ENCODE measurements around the gene CEP20.
"Not testable (repeated sequence)": the region's sequence is repeated elsewhere in the genome, so short reads cannot be mapped to it uniquely, and the experiment has no call there.

CEP20 gene, protein sequence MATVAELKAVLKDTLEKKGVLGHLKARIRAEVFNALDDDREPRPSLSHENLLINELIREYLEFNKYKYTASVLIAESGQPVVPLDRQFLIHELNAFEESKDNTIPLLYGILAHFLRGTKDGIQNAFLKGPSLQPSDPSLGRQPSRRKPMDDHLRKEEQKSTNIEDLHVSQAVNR

DNA sequence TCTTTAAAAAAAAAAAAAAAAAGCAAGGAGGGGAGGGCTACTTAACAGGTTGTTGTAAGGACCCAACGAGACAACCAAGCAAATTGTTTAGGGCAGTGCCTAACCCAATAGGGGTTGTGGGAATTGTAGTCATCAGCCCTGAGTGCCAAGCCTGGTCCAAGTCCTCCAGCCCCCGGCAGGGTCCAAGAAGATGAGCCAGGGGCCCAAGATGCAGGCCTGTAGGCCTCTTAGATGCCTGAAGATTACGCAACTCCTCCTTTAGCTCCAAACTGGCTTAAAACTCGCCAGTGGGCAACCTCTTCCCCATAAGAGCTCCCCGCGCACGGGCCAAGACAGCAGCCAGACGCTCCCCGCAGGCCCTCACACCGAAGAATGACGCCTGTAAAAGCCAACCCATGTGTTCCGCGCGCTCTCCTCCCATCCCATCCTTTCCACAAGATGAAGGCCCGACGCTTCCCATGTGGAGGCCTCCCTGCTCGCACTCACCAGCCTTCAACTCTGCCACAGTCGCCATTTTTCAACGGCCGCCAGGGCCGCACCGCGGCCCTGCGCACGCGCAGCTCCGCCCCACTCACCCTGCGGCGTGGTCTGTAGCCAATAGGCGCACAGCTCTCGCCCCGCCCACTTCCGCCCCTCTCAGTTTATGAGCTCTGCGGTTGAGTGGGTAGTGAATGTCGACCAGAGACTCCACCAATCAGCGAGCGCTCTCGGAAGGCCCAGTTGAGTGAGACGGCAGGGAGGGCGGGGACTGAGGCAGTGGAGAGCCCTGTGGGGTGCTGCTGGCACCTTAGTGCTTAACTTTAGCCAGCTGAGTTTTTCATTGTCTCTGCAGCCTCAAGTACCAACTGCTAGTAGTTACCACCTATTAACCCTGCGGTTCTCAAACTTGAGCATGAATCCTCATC, at the start of gene CEP20:
Gene CEP20, minus strand, starts transcription at position 532 of the 905 bp plus-strand sequence. Its CDS starts 18 bp downstream, at position 514.
- DNase-seq (ENCODE audit: low read depth), result peak; percentile 99

DNA sequence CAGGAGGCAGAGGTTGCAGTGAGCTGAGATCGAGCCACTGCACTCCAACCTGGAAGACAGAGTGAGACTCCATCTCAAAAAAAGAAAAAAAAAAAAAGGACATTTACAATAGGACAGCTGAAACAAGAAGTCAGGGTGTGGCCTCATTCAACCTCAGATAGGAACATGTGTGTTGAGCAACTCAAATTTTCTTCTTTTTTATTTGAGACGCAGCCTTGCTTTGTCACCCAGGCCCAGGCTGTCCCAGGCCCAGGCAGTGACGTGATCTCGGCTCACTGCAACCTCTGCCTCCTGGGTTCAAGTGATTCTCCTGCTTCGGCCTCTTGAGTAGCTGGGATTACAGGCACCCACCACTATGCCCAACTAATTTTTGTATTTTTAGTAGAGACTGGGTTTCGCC, 48.4 kb upstream of the CEP20 start:
- DNase-seq (ENCODE audit: low read depth), result not testable (repeated sequence)

DNA sequence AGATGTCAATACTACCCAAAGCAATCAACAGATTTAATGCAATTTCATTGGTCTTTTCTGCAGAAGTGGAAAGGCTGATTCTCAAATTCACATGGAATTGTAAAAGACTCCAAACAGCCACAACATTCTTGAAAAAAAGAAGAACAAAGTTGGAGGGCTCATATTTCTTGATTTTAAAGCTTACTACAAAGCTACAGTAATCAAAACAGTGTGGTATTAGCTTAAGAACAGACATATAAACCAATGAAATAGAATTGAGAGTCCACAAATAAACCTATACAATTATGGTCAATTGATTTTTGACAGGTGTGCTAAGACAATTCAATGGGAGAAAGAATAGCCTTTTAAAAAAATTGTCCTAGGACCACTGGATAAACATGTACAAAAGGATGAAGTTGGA, 46.6 kb upstream of the CEP20 start:
- no peak for DNase-seq (ENCODE audit: low read depth)

DNA sequence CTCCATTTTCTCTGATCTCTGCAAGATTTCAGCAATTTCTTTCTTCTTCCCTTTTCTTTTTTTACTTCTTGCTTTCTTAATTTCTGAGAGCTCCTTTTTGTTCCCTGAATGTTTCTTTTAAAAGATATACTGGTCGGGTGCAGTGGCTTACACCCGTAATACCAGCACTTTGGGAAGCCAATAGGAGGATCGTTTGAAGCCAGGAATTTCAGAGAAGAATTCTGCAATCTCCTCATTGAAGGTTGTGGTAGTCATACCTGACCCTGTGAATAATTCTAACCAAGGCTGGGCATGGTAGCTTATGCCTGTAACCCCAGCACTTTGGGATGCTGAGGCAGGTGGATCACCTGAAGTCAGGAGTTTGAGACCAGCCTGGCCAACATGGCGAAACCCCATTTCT, 45.4 kb upstream of the CEP20 start:
- DNase-seq (ENCODE audit: low read depth), result no peak

DNA sequence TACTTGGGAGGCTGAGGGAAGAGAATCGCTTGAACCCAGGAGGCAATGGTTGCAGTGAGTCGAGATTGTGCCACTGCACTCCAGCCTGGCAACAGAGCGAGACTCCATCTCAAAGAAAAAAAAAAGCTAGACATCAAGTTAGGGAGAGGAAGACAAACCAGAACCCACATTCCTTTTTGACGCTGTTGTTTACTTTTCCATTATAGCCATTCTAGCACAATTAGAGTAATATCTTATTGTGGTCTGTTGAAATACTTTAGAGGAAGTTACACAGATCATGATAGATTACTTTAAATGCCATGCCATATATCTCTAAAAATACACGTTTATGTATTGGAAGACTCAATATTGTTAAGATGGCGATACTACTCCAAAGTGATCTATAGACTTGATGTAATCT, 44.5 kb upstream of the CEP20 start:
- no peak for DNase-seq (ENCODE audit: low read depth)

DNA sequence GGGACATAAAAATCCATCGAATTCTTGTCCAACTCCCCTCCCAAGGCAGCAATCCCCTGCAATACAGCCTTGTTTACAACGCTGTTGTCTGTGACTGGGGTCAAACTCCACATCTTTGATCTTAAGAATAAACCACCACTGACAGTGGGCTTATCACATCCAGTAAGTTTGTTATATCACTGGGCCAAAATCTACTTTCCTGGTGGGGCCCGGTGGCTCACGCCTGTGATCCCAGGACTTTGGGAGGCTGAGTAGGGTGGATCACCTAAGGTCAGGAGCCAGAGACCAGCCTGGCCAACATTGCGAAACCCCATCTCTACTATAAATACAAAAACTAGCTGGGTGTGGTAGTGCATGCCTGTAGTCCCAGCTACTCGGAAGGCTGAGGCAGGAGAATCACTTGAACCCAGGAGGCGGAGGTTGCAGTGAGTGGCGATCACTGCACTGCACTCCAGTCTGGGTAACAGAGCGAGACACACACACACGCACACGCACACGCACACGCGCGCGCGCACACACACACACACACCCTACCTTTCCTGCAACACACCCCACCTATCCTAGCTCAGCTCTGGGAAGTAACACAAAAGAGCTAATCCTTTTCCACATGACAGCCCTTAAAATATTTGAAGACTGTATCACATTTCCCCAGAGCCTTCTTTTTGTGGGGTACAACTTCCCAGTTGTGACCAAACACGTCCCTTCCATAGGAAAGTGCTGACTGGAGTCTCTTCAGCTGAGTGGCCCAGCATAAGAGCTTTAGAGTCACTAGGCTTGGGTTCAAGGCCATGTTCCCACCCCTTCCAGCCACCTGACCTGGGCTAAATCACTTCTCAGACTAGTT, 40.1 kb upstream of the CEP20 start:
- DNase-seq (ENCODE audit: low read depth), result no peak

DNA sequence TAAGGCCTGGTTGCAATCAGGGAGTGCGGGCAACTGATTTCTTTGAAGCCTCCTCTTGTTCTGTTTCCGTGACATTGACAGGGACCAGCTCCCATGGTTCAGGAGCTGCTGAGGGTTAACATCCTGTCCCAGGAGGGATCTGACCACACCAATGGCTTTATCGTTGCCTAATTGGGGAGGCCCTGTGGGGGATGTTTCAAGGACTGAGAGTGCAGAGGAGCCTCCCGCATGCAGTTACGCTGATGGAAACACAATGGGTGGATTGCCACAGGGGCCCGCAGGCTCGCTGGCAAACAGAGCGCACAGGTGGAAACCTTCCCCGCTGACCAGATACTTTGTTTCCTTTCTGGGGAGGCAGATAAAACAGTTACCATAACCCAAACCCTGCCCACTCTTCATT, 37.2 kb upstream of the CEP20 start:
- DNase-seq (ENCODE audit: low read depth), result no peak

DNA sequence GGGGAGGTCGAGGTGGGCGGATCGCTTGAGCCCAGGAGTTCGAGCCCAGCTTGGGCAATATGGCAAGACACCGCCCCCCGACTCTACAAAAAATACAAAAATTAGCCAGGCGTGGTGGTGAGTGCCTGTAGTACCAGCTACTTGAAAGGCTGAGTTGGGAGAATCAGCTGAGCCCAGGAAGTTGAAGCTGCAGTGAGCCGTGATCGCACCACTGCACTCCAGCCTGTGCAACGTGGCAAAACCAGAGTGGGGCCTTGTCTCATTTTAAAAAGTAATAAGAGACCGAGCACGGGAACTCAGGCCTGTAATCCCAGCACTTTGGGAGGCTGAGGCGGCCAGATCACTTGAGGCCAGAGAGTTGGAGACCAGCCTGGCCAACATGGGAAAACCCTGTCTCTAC, 36.6 kb upstream of the CEP20 start:
- DNase-seq (ENCODE audit: low read depth), result no peak

DNA sequence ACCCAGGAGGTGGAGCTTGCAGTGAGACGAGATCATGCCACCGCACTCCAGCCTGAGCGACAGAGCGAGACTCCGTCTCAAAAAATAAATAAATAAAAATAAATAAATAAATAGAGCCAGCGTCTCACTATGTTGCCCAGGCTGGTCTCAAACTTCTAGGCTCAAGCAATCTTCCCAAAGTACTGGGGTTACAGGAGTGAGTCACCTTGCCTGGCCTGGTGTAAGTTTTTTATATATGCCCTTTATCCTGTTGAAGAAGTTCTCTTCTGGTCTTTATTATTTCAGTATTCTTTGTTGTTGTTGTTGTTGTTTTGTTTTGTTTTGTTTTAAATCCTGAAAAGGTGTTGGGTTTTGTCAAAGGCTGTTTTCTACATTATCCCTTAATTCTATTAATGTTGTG, 30.9 kb upstream of the CEP20 start:
- DNase-seq (ENCODE audit: low read depth), result no peak

DNA sequence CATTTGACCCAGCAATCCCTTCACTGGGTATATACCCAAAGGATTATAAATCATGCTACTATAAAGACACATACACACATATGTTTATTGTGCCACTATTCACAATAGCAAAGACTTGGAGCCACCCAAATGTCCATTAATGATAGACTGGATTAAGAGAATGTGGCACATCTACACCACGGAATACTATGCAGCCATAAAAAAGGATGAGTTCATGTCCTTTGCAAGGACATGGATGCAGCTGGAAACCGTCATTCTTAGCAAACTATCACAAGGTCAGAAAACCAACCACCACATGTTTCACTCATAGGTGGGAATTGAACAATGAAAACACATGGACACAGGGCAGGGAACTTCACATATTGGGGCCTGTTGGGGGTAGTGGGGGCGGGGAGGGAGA, 29.9 kb upstream of the CEP20 start:
- not testable (repeated sequence) for DNase-seq (ENCODE audit: low read depth)

DNA sequence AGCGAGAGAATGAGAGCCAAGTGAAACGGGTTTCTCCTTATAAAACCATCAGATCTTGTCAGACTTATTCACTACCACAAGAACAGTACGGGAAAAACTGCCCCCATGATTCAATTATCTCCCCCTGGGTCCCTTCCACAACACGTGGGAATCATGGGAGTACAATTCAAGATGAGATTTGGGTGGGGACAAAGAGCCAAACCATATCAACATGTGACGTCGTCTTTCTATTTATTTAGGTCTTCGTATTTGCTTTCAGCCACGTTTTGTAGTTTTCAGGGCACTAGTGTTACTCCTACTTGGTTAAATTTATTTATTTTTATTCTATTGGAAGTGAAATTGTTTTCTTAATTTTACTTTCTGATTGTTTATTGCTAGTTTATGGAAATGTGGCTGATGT, 27.9 kb upstream of the CEP20 start:
- no peak for DNase-seq (ENCODE audit: low read depth)

DNA sequence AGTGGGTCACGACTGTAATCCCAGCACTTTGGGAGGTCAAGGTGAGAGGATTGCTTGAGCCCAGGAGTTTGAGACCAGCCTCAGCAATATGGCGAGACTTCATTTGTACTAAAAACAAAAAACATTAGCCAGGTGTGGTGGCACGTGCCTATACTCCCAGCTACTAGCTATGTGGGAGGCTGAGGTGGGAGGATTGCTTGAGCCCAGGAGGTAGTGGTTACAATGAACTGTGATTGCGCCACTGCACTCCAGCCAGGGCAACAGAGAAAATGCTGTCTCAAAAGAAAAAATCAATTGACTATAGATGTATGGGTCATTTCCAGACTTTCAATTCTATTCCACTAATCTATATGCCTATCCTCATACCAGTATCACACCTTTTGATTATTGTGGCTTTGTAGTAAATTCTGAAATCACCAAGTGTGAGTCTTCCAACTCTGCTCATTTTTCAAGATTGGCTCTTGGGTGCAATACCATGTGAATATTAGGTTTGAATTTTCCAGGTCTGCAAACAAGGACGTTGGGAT, 27.2 kb upstream of the CEP20 start:
- no peak for DNase-seq (ENCODE audit: low read depth)

DNA sequence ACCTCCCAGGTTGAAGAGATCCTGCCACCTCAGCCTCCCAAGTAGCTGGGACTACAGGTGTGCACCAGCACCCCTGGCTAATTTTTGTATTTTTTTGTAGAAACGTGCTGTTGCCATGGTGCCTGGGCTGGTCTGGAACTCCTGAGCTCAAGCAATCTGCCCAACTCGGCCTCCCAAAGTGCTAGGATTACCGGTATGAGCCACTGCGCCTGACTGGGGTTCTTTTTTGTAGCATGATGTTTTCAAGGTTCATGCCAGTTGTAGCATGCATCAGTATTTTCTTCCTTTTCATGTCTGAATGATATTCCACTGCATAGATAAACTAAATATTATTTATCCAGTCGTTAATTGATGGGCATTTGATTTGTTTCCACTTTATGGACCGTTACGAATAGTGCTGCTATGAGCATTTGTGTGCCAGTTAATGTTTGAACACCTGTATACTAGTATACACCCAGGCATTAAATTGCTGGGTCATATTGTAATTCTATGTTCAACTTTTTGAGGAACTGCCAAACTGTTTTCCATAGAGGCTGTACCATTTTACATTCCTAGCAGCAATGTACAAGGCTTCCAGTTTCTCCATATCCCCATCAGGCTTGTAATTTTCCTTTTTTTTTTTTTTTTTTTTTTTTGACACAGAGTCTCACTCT, 24.8 kb upstream of the CEP20 start:
- no peak for DNase-seq (ENCODE audit: low read depth)

DNA sequence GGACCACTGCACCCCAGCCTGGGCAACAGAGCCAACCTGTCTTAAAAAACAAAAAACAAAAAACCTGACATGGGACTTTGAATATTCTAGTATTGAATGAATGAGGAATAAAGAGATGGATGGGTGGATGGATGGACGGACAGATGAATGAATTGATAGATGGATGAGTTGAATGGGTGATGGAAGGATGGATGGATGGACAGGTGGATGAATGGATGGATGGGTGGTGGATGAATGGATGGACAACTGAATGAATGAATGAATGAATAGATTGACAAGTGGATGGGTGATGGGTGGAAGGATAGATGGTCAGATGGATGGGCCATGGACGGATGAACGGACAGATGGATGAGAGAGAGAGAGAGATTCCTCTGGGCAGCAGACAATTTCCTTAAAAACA, 22.8 kb upstream of the CEP20 start:
- no peak for DNase-seq (ENCODE audit: low read depth)

DNA sequence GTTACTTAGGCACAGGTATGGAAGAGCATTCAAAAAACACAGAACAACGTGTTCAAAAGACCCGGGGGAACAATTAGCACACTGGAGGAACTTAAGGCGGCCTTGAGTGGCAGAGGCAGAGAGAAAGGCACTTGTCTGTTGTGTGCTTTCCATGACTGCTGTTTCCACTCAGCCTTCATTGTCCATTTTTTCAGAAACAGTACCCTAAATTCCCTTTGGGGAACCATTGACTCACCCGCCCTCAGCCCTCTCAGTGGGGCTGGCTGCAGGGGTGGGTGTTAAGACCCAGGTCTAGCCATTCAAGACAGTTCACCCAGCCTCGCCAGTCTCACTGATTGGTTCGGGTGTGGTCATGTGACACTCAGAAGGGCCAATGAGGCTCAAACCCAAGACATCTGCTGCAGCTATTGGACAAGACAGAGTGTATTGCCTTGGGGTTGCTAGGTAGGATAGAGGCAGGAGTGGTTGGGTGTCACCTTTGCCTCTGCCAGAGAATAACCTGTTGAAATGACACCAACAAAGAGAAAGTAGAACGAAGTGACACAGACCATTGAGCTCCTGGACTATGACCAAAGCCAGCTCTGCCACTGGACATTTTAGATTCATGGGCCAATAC, 19.6 kb upstream of the CEP20 start:
- DNase-seq (ENCODE audit: low read depth), result no peak

DNA sequence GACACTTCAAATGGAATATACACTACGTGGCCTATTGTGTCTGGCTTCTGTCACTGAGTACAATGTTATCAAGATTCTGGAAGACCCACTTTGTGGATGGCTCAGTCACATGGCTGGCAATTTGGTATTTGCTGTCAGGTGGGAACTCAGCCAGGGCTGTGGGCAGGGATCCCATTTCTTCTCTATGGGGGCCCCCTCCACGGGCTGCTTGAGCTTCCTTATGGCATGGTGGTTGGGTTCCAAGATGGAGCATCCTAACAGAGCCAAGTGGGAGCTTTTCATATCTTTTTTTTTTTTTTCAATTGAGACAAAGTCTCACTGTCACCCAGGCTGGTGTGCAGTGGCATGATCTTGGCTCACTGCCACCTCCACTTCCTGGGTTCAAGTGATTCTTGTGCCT, 18.0 kb upstream of the CEP20 start:
- no peak for DNase-seq (ENCODE audit: low read depth)

DNA sequence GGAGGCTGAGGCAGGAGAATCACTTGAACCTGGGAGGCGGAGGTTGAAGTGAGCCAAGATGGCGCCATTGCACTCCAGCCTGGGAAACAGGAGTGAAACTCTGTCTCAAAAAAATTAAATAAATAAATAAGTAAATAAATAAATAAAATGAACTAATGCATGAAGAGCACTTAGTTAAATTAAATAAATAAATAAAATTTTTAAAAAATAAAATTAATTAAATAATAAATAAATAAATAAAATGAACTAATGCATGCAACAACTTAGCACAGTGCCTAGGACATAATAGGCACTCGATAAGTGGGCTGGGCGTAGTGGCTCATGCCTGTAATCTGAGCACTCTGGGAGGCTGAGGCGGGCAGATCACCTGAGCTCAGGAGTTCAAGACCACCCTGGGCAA, 15.6 kb upstream of the CEP20 start:
- no peak for DNase-seq (ENCODE audit: low read depth)

DNA sequence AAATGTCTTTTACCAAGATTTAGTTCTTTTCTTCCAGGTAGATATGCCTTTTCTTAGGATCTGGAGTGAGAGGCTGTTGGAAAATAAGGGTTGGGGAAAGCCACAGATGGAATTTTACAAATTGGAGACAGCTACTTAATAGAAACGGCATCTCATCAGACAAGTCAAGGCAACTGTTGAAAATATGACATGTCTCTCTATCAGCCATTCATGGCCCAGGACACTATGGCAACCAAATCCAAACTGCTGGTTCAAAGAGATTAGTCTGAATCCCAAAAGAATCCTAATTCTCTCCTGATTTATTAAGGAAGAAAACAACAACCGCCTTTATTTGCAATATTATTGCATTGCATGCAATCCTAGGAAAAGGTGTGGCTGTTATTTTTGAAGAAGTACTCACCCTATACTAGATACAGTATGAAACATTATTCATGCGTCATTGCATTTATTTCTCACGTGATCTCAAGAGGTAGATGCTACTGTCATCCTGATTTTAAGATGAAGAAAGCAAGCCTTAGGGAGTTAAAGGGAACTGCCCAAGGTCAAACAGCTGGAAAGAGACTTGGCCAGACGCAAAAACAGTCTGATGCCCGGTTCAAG, 12.6 kb upstream of the CEP20 start:
- no peak for DNase-seq (ENCODE audit: low read depth)

DNA sequence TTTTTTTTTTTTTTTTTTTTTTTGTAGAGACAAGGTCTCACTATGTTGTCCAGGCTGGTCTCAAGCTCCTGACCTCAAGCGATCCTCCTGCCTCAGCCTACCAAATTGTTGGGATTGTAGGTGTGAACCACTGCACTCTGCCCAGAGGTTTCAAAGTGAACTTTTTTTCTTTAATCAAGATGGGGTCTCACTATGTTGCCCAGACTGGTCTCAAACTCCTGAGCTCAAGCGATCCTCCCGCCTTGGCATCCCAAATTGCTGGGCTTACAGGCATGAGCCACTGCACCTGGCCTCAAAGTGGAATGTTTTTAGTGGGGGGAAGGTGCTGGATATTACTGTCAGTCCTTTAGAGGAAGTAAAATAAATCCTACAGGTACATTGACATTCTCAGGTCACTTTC, 12.0 kb upstream of the CEP20 start:
- no peak for DNase-seq (ENCODE audit: low read depth)

DNA sequence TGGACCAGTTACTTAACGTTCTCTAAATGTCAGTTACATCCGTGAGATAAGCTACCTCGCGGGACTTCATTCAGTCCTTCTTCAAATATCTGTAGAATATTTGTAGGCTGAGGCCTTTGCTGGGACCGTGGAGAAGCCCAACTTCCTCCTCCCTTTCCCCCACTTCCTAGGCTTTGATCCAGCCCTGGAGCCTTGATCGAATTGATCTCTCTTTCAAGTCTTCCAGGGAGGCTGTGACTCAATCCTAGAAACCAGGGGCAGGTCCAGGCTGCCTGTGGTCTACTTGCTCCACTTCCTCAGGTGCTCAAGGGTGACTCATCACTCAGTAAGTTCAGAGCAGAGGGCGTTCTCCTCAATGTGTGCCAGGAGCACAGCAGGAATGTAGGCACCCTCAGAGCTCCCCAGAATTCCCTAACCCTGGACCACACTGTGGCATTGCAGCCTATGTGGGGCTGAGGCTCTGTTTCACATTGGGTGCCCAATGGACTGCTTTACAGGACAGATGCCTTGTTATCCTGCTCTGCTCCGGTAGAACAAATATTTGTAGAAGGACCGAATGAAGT, 11.2 kb upstream of the CEP20 start:
- no peak for DNase-seq (ENCODE audit: low read depth)

DNA sequence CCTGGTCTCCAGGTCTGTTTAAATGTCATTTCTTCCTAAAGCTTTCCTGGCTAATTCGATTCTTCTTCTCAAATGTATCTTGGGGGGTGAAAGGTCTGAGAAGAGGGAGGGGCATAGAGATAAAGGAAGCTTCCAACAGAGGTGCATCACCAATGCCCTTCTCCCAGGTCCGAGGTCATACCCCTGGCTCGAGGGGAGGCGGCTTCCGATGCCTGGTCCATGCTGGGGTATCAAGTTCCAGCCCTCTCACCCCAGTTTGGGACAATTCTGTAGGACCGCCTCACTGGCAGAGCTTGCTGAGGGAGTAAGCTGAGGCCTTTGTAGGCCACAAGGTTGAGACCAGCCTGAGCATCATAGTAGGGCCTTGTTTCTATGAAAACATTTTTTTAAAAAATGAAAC, 10.3 kb upstream of the CEP20 start:
- no peak for DNase-seq (ENCODE audit: low read depth)
